Measurements from ENCODE around the gene PKIG. TPM values are rescaled to one million over a fixed set of nuclear protein-coding genes. Genes with fewer than 3 reads are reported as not detected.
"Not testable (repeated sequence)": the region's sequence is repeated elsewhere in the genome, so short reads cannot be mapped to it uniquely, and the experiment has no call there.

Gene PKIG
- total RNA-seq, 1 donor, result 45.2 TPM

- DNase-seq (ENCODE audit: low read depth in 2 of 3, low spot score in 2 of 3), result no peak
These were observed 10.9 kb upstream of the PKIG start for GRCh38 chr20:44571362-44571988.

GRCh38 chr20:44572551-44573500 lies 9.6 kb upstream of the PKIG start:
- peak in 1 of 3 donors; percentile 25 for DNase-seq (ENCODE audit: low read depth in 2 of 3, low spot score in 2 of 3)

DNA sequence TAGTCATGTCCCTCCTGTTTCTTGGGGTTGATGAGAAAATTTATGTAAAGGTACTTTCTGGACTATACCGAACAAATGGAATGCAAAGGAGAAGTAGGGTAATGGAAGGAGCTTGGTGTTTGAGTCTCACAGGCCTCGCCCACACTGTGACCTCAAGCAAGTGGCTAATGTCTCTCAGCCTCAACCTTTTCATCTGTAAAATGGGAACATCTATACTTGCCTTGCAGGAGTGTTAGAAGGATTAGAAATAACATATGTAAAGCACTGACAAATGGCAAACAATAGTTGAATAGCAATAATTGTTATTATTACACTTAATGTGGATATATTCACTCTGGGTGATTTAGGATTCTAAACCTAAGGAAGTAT lies 8.9 kb upstream of the PKIG start:
- DNase-seq (ENCODE audit: low read depth in 2 of 3, low spot score in 2 of 3), result no peak

DNA sequence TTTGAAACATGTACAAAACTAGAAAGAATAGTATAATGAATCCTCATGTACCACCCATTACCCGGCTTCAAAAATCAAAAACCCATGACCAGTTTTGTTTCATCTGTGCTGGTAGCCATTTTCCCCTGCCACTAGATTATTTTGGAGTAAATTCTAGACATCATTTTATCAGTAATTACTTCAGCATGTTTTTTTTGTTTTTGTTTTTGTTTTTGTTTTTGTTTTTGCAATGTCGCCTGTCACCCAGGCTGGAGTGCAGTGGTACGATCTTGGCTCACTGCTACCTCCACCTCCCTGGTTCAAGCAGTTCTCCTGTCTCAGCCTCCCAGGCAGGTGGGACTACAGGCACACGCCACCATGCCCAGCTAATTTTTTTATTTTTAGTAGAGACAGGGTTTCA lies 8.0 kb upstream of the PKIG start:
- no peak for DNase-seq (ENCODE audit: low read depth in 2 of 3, low spot score in 2 of 3)

DNA sequence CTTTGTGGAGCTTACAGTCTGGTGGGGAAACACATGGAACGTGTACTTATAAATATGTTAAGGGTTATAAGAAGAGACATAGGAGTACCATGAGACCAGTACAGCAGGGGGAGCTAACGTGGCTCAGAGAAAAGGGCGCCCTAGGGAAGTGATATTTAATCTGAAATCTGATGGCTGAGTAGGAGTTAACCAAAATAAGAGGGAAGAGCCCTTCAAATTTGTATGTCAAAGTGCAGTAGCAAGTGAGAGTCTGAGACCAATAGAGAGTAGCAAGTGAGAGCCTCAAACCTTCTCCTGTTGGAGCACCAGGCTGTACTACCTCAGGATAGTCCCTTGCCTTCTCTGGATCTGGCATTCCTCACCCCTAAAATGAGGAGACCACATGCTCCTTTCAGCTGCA lies 6.1 kb upstream of the PKIG start:
- peak in 2 of 3 donors; percentile 67 to 79 for DNase-seq (ENCODE audit: low read depth in 2 of 3, low spot score in 2 of 3)

- no peak for DNase-seq (ENCODE audit: low read depth in 2 of 3, low spot score in 2 of 3)
These were observed 2.9 kb upstream of the PKIG start for GRCh38 chr20:44579313-44580081.

DNA sequence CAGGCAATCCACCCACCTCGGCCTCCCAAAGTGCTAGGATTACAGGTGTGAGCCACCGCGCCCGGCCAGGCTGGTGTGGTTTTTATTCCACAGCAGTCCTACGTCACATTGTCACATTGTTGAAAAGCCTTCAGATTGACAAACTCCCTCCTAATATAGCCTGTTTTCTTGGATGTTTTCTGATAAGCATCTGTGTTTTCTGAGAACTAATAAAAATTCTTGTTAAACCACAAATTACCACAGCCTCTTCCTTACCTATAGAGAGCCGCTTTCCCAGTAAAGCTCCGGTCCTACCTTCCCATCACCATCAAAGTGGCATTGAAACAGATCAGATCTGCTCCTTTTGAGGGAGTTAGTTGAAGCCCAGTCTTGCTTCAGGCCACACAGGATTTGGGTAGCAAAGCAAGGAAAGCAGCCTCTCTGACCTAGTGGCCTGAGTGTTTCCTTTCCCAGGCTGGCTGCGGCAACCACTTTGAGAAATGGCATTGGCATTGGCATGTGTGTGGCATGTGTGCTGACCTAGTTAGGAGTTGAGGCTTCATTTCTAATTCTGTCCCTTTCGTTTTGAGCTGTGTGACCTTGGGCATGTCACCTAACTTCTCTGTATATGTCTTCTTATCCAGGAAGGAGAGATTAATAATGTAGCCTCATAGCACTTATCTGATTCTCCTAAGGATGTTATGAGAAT lies 1.7 kb upstream of the PKIG start:
- DNase-seq (ENCODE audit: low read depth in 2 of 3, low spot score in 2 of 3), result no peak

DNA sequence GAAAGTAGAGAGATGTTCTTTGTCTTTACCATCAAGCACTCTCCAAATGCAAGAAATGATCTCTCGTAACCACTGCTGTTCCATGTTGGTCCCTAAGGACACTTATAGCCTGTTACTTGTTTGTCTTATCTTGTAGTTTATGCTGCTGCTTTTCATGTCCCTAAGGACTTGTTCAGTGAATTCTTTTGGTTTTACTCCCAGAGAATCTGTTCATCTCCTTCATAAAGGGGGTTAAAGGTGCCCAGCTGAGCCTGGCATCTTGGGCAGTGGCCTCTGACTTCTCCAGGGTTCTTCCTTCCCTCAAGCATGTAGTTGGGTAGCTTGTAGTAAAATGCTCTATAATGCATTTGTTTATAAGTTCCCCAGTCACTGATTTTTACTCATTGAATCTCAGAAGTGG lies 864 bp upstream of the PKIG start:
- no peak for DNase-seq (ENCODE audit: low read depth in 2 of 3, low spot score in 2 of 3)

- no peak for DNase-seq (ENCODE audit: low read depth in 2 of 3, low spot score in 2 of 3)
These were observed 778 bp downstream of the PKIG start for GRCh38 chr20:44583157-44583556.

GRCh38 chr20:44584162-44584561 lies 1.8 kb downstream of the PKIG start:
- no peak for DNase-seq (ENCODE audit: low read depth in 2 of 3, low spot score in 2 of 3)

DNA sequence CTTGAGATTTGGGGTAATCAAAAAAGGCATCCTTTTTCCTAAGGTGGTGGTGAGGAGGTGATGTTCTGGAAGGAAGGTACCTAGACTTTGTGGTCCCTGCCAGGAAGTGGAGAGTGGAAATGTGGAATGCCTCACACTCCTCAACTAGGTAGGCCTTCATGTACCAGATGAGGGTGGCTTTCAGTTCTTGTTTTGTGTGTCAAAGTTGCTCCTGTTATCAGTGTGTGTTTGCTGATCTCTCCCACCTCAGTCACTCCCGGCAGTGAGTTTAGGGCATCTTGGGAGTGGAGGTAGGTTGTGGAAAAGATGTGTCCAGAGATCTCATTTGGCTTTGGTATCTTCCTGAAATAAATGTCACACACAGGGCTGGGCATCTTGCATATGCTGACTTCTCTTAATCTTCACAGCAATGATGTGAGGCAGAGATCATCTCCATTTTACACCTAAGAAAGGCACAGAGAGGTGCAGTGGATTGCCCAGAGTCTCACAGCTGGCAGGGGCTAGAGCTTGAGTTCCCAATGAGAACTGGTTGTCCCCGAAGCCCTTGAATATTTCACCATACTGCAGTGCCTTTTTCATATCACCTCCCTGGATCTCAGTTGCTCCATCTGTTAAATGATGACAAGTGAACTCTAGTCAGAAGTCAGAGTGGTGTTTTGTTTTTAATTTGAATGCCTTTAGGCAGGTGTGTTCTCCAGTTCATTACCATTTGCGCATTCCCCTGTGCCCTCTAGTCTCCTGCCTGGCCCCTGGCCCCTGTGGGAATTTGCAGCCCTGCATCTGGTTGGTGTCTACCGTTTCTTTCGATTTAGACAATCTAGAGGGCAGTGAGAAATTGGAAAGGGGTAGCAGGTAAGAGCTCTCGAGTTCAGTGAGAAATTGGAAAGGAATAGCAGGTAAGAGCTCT lies 2.9 kb downstream of the PKIG start:
- no peak for DNase-seq (ENCODE audit: low read depth in 2 of 3, low spot score in 2 of 3)

- peak in 1 of 3 donors; percentile 86 for DNase-seq (ENCODE audit: low read depth in 2 of 3, low spot score in 2 of 3)
These were observed 4.0 kb downstream of the PKIG start for GRCh38 chr20:44586289-44586911.

DNA sequence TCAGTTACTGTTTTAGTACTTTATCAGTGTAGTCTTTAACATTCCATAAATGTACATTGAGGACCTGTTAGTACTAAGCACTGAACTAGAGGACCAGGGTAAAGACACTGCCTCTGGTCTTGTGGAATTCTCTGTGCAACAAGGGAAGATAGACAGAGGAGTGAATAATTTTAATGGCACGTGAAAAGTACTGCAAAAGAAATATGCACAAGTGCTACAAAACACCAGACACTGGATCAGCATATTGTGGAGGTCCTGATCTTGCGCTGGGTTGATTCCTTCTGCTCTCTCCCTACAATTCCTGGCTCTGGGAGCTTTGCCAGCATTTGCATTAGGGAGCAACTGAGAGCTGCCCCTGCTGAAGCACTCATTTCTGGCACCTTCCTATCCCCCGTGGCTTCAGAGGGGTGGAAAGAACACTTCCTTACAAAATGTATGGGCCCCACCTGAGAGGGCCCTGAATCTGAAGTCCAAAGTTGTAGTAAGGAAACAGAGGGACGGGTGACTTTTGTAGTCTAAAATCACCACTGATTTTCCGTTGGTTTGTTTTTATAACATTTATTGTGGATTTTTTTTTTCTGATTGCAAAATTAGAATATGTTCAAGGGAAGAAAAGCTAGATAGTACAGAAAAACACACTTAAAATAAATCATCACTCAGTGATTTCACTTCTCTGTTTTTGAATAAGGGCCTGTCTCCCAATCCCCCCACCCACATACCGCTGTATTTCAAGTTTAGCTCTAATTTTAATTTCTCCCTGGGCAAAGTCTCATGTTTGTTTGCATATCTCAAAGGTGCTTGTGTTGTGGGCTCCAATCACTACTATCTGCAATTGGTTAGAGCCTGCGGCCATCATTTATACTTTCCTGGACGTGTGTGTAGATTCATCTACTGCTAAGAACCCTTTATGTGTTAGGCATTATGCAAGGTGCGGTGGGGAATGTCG lies 4.9 kb downstream of the PKIG start:
- no peak for DNase-seq (ENCODE audit: low read depth in 2 of 3, low spot score in 2 of 3)

DNA sequence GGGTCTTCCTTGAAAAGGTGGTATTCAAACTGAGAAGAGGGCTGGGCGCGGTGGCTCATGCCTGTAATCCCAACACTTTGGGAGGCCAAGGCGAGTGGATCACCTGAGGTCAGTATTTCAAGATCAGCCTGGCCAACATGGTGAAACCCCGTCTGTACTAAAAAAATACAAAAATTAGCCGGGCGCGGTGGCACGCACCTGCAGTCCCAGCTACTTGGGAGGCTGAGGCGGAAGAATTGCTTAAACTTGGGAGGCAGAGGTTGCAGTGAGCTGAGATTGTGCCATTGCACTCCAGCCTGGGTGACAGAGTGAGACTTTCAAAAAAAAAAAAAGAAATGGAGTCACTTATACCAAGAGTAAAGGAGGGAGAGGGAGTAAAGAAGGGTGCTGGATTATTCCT lies 5.9 kb downstream of the PKIG start:
- DNase-seq (ENCODE audit: low read depth in 2 of 3, low spot score in 2 of 3), result not testable (repeated sequence)

- DNase-seq (ENCODE audit: low read depth in 2 of 3, low spot score in 2 of 3), result no peak
These were observed 7.2 kb downstream of the PKIG start for GRCh38 chr20:44589537-44589936.

DNA sequence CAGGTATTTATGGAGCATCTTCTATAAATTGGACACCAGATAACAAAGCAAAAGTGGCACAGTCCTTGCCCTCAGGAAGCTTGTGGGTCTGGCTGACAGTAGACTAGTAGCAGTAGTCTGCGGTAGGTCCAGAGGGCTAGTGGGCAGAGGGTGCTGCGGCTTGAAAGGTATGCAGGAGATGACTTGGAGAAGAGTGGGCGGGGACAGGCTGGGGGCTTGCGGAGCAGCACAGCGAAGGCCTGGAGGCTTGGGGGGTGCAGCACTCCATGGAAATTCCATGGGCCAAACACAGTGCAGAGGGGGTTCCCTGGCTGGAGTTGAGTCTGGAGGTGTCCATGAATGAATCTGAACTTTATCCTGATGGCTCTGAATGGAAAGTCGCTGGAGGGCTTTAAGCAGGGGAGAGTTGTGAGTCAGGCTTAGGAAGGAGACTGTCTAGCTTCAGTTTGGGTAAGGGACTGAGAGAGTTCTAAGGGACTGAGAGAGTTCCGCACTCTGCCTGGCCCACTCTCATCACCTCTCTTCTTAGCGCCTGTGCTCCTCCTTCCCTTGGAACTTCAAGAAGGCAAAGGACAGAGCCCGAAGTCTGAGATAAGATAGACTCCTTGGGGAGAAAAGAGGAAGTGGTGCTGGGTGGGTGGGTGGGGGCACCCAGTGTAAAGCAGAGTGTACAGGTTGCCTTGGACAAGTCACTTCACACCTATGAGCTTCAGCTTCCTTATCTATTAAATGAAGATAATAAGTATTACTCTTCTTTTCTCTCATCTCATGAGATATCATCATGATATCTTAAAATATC lies 8.8 kb downstream of the PKIG start:
- DNase-seq (ENCODE audit: low read depth in 2 of 3, low spot score in 2 of 3), result no peak

GRCh38 chr20:44592366-44592765 lies 10.0 kb downstream of the PKIG start:
- DNase-seq (ENCODE audit: low read depth in 2 of 3, low spot score in 2 of 3), result no peak
